ENCODE data around the gene MACIR. TPM values are rescaled to one million over a fixed set of nuclear protein-coding genes. Genes with fewer than 3 reads are reported as not detected.

The MACIR gene
- total RNA-seq, 2 donors from 2014 or later, result 6.2 to 6.3 TPM

GRCh38 chr5:103228588-103228987, 30.0 kb upstream of the MACIR start:
- H3K36me3 ChIP-seq (replicated peaks in 1 of 2; ENCODE audit: insufficient read depth in 1 of 2, low read depth in 2 of 2), result no peaks in the 10 kb centered on the region
- no peak for DNase-seq
- H3K9me3 ChIP-seq, result no peaks in the 10 kb centered on the region
- intact Hi-C loops (cut with DNase I), result no loop called here
- no peak for ATAC-seq
- no peaks in the 10 kb centered on the region for H3K27me3 ChIP-seq
- no peak overlapping the region for H3K4me3 ChIP-seq
- 70 to 74% methylated on average over 1 of the region's 1 CpG for WGBS, 2 donors
- TF ChIP-seq POLR2A (IDR thresholded peaks at IDR 0.05), result no peak
- TF ChIP-seq CTCF (IDR thresholded peaks at IDR 0.05), result no peak
- no peaks in the 10 kb centered on the region for H3K4me1 ChIP-seq
- H3K27ac ChIP-seq, result no peak overlapping the region

- H3K36me3 ChIP-seq (replicated peaks in 1 of 2; ENCODE audit: insufficient read depth in 1 of 2, low read depth in 2 of 2), result no peaks in the 10 kb centered on the region
- TF ChIP-seq CTCF (IDR thresholded peaks at IDR 0.05) (peak; percentile 82 to 93 (median 92)), POLR2A (IDR thresholded peaks at IDR 0.05) (no peak)
- H3K4me1 ChIP-seq, result no peaks in the 10 kb centered on the region
- intact Hi-C loops (cut with DNase I), result loop anchor here (10.0 kb wide), 1 partner anchor 242 kb away; no protein-coding TSS in a partner anchor
- no peak overlapping the region for H3K4me3 ChIP-seq
- no peaks in the 10 kb centered on the region for H3K27me3 ChIP-seq
- peak; percentile 80 for ATAC-seq
- H3K9me3 ChIP-seq, result no peaks in the 10 kb centered on the region
- DNase-seq, result peak; percentile 25 to 42 (median 32)
- WGBS, 2 donors, result 64 to 69% methylated on average over 7 of the region's 7 CpGs
- no peak overlapping the region for H3K27ac ChIP-seq
These were observed 26.1 kb upstream of the MACIR start for GRCh38 chr5:103232393-103232999.

GRCh38 chr5:103234239-103234975, 24.2 kb upstream of the MACIR start:
- TF ChIP-seq POLR2A (IDR thresholded peaks at IDR 0.05) (no peak), CTCF (IDR thresholded peaks at IDR 0.05) (no peak)
- ATAC-seq (no peak), DNase-seq (no peak)
- intact Hi-C loops (cut with DNase I), result loop anchor here (10.0 kb wide), 1 partner anchor 240 kb away; no protein-coding TSS in a partner anchor
- WGBS, 2 donors, result 70 to 77% methylated on average over 4 of the region's 4 CpGs
- H3K27me3 ChIP-seq, result no peaks in the 10 kb centered on the region
- no peaks in the 10 kb centered on the region for H3K4me1 ChIP-seq
- H3K36me3 ChIP-seq (replicated peaks in 1 of 2; ENCODE audit: insufficient read depth in 1 of 2, low read depth in 2 of 2), result no peaks in the 10 kb centered on the region
- no peaks in the 10 kb centered on the region for H3K9me3 ChIP-seq
- H3K27ac ChIP-seq, result no peak overlapping the region
- H3K4me3 ChIP-seq, result no peak overlapping the region

GRCh38 chr5:103235891-103236290, 22.7 kb upstream of the MACIR start:
- Histone ChIP-seq H3K9me3 (no peaks in the 10 kb centered on the region), H3K36me3 (replicated peaks in 1 of 2; ENCODE audit: insufficient read depth in 1 of 2, low read depth in 2 of 2) (no peaks in the 10 kb centered on the region), H3K27me3 (no peaks in the 10 kb centered on the region), H3K27ac (no peak overlapping the region), H3K4me1 (no peaks in the 10 kb centered on the region), H3K4me3 (no peak overlapping the region)
- intact Hi-C loops (cut with DNase I), result loop anchor here (10.0 kb wide), 1 partner anchor 239 kb away; no protein-coding TSS in a partner anchor
- ATAC-seq (no peak), DNase-seq (no peak)
- 55 to 61% methylated on average over 1 of the region's 1 CpG for WGBS, 2 donors
- TF ChIP-seq CTCF (IDR thresholded peaks at IDR 0.05) (no peak), POLR2A (IDR thresholded peaks at IDR 0.05) (no peak)
